IMR-90 (cell line): ENCODE data around the gene SLC33A1.
"Not testable (repeated sequence)": the region's sequence is repeated elsewhere in the genome, so short reads cannot be mapped to it uniquely, and the experiment has no call there.

Experiments used
- BHLHE40 ChIP-seq: fragments of 150-350 bp; IDR thresholded peaks from 2 replicates; pipeline ENCODE4 v1.6.1; 2016; ENCODE audit warnings: mild to moderate bottlenecking, low read depth, low read length
- FOS ChIP-seq: fragments of 150-350 bp; IDR thresholded peaks from 2 replicates; pipeline ENCODE4 v1.6.1; 2016; ENCODE audit warnings: low read depth, low read length
- MAFK ChIP-seq: IDR thresholded peaks from 2 replicates; pipeline ENCODE4 v1.6.1; 2012; ENCODE audit warnings: low read depth, low read length, improper control_type of control experiment
- MXI1 ChIP-seq: IDR thresholded peaks from 2 replicates; pipeline ENCODE4 v1.6.1; 2012; ENCODE audit warnings: low read depth, mild to moderate bottlenecking, low read length, moderate library complexity, borderline replicate concordance
- NFE2L2 ChIP-seq: fragments of 150-350 bp; IDR thresholded peaks from 2 replicates; pipeline ENCODE4 v1.6.1; 2016; ENCODE audit warnings: low read depth, mild to moderate bottlenecking, low read length
- POLR2A ChIP-seq: IDR thresholded peaks from 2 replicates; pipeline ENCODE4 v1.6.1; 2012; ENCODE audit warnings: mild to moderate bottlenecking, low read depth, low read length
- RAD21 ChIP-seq: IDR thresholded peaks from 2 replicates; pipeline ENCODE4 v1.6.1; 2012; ENCODE audit warnings: low read length, improper control_type of control experiment
- TF ChIP-seq, protein P1 (sequence below): conservative IDR thresholded peaks from 2 replicates; pipeline ENCODE4 v1.5.1; 2012; ENCODE audit warnings: mild to moderate bottlenecking, low read depth, low read length, improper control_type of control experiment
- TF ChIP-seq, protein P2 (sequence below): fragments of 150-350 bp; IDR thresholded peaks from 2 replicates; pipeline ENCODE4 v1.6.1; 2017; ENCODE audit warnings: mild to moderate bottlenecking, antibody characterized with exemption, low read length, low read depth

DNA sequence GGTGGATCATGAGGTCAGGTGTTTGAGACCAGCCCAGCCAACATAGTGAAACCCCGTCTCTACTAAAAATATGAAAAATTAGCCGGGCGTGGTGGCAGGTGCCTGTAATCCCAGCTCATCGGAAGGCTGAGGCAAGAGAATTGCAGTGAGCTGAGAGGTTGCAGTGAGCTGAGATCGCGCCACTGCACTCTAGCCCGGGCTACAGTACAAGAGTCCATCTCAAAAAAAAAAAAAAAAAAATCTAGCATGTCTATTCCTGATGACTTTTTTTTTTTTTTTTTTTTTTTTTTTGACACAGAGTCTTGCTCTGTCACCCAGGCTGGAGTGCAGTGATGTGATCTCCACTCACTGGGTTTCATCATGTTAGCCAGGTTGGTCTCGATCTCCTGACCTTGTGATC lies 32.1 kb upstream of the SLC33A1 start:
- TF ChIP-seq, protein P1, sequence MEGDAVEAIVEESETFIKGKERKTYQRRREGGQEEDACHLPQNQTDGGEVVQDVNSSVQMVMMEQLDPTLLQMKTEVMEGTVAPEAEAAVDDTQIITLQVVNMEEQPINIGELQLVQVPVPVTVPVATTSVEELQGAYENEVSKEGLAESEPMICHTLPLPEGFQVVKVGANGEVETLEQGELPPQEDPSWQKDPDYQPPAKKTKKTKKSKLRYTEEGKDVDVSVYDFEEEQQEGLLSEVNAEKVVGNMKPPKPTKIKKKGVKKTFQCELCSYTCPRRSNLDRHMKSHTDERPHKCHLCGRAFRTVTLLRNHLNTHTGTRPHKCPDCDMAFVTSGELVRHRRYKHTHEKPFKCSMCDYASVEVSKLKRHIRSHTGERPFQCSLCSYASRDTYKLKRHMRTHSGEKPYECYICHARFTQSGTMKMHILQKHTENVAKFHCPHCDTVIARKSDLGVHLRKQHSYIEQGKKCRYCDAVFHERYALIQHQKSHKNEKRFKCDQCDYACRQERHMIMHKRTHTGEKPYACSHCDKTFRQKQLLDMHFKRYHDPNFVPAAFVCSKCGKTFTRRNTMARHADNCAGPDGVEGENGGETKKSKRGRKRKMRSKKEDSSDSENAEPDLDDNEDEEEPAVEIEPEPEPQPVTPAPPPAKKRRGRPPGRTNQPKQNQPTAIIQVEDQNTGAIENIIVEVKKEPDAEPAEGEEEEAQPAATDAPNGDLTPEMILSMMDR = not testable (repeated sequence)
- TF ChIP-seq POLR2A, RAD21, MAFK, BHLHE40, FOS, NFE2L2, MXI1: not testable (repeated sequence)
- TF ChIP-seq, protein P2, sequence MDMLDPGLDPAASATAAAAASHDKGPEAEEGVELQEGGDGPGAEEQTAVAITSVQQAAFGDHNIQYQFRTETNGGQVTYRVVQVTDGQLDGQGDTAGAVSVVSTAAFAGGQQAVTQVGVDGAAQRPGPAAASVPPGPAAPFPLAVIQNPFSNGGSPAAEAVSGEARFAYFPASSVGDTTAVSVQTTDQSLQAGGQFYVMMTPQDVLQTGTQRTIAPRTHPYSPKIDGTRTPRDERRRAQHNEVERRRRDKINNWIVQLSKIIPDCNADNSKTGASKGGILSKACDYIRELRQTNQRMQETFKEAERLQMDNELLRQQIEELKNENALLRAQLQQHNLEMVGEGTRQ = not testable (repeated sequence)
